H1 (cell line): Measurements from ENCODE around the gene CLEC1B. TPM values are rescaled to one million over a fixed set of nuclear protein-coding genes. Genes with fewer than 3 reads are reported as not detected.

Experiments
- CTCF ChIA-PET: fragments of 300-600 bp; sonication (Branson Sonifier 250); formaldehyde crosslinking; loops from one replicate; lab custom pipeline; 2021; ENCODE audit not compliant: partially characterized antibody; lab: Charles Lee
- POLR2A ChIA-PET: fragments of 300-600 bp; sonication (Branson Sonifier 250); formaldehyde crosslinking; loops from one replicate; lab custom pipeline; 2021; ENCODE audit warnings: inconsistent platforms; ENCODE audit not compliant: partially characterized antibody; lab: Charles Lee
- DNase-seq, 2 experiments: peaks; one replicate each; pipeline versions ENCODE4 v3.0.0 to v3.0.0-alpha.2; 2010 to 2022; ENCODE audit warnings: low spot score in 2 of 2, low read depth in 1 of 2, mixed read lengths in 1 of 2
- FAIRE-seq: peaks from 2 replicates; lab custom pipeline; 2011; peaks lifted over from hg19 to GRCh38; lab: Jason Lieb, UNC
- H2AFZ ChIP-seq: 2 replicates; pipeline ENCODE4 v1.8.1; 2012; ENCODE audit warnings: low read length, inconsistent platforms
- H2AK5ac ChIP-seq: 2 replicates; pipeline ENCODE4 v1.6.1; 2013; ENCODE audit warnings: low read depth, low read length
- H2BK120ac ChIP-seq: replicated peaks from 2 replicates; pipeline ENCODE3; 2013; ENCODE audit warnings: low read depth, low read length, inconsistent platforms
- H2BK12ac ChIP-seq: 2 replicates; pipeline ENCODE4 v1.6.1; 2013; ENCODE audit warnings: low read depth, low read length
- H2BK15ac ChIP-seq: 2 replicates; pipeline ENCODE4 v1.6.1; 2013; ENCODE audit warnings: low read length
- H2BK20ac ChIP-seq: 2 replicates; pipeline ENCODE4 v1.6.1; 2013; ENCODE audit warnings: low read length
- H2BK5ac ChIP-seq: 2 replicates; pipeline ENCODE4 v1.6.1; 2013; ENCODE audit warnings: low read depth, low read length
- H3K14ac ChIP-seq: 2 replicates; pipeline ENCODE4 v1.6.1; 2013; ENCODE audit warnings: inconsistent platforms; ENCODE audit not compliant: insufficient read length
- H3K18ac ChIP-seq: 2 replicates; pipeline ENCODE4 v1.6.1; 2013; ENCODE audit warnings: low read length; ENCODE audit errors: extremely low read depth
- H3K23ac ChIP-seq: 2 replicates; pipeline ENCODE4 v1.6.1; 2013; ENCODE audit warnings: inconsistent platforms; ENCODE audit not compliant: insufficient read length
- H3K23me2 ChIP-seq: 2 replicates; pipeline ENCODE4 v1.6.1; 2013; ENCODE audit warnings: low read depth, low read length
- H3K27ac ChIP-seq: 2 replicates; pipeline ENCODE4 v1.6.1; 2011; ENCODE audit warnings: low read depth, low read length, inconsistent platforms
- H3K27me3 ChIP-seq, 4 experiments: replicated peaks in 1 of 4; 1 replicate in 1 of 4; 2 replicates in 3 of 4; pipeline versions ENCODE4 v1.6.1 to v1.8.1; 2011 to 2013; ENCODE audit warnings: low read length in 3 of 4, mild to moderate bottlenecking in 3 of 4, inconsistent platforms in 2 of 4, mixed read lengths in 2 of 4, moderate library complexity in 1 of 4; ENCODE audit not compliant: control insufficient read depth in 3 of 4, insufficient read depth in 3 of 4; ENCODE audit errors: extremely low read depth in 1 of 4
- H3K36me3 ChIP-seq, 4 experiments: 2 replicates each; pipeline versions ENCODE4 v1.6.1 to v1.8.1; 2011 to 2013; ENCODE audit warnings: mild to moderate bottlenecking in 4 of 4, low read length in 3 of 4, moderate library complexity in 2 of 4, control low read depth in 1 of 4, inconsistent platforms in 1 of 4; ENCODE audit not compliant: insufficient read depth in 4 of 4, control insufficient read depth in 2 of 4
- H3K4ac ChIP-seq: replicated peaks from 2 replicates; pipeline ENCODE3; 2013; ENCODE audit warnings: low read length, low read depth, mixed read lengths, inconsistent platforms; ENCODE audit not compliant: insufficient read length
- H3K4me1 ChIP-seq, 4 experiments: replicated peaks in 1 of 4; 1 replicate in 1 of 4; 2 replicates in 3 of 4; pipeline versions ENCODE4 v1.6.1 to v1.8.1; 2011 to 2013; ENCODE audit warnings: low read length in 3 of 4, inconsistent platforms in 2 of 4, mixed read lengths in 1 of 4; ENCODE audit not compliant: insufficient read depth in 4 of 4, control insufficient read depth in 3 of 4
- H3K4me2 ChIP-seq, 2 experiments: 2 replicates each; pipeline versions ENCODE4 v1.6.1 to v1.8.1; 2011 to 2013; ENCODE audit warnings: low read depth in 2 of 2, low read length in 2 of 2, control low read depth in 1 of 2, inconsistent platforms in 1 of 2, mild to moderate bottlenecking in 1 of 2; ENCODE audit not compliant: insufficient read depth in 1 of 2
- H3K4me3 ChIP-seq, 4 experiments: fragments of 200-600, 300-600 bp in 1 of 4; sonication (generic), shearing (Covaris generic), sonication (Bioruptor Twin) in 1 of 4; 2 replicates each; pipeline versions ENCODE4 v1.5.1 to v1.8.1; 2011 to 2016; ENCODE audit warnings: low read length in 4 of 4, low read depth in 3 of 4, control low read depth in 2 of 4, inconsistent platforms in 2 of 4, mild to moderate bottlenecking in 2 of 4, mixed read lengths in 1 of 4, moderate library complexity in 1 of 4; ENCODE audit not compliant: insufficient read depth in 2 of 4; ENCODE audit errors: extremely low read depth in 1 of 4
- H3K56ac ChIP-seq: replicated peaks from 2 replicates; pipeline ENCODE3; 2013; ENCODE audit warnings: low read depth, mild to moderate bottlenecking, mixed read lengths, low read length, inconsistent platforms; ENCODE audit not compliant: insufficient read length
- H3K79me1 ChIP-seq: 2 replicates; pipeline ENCODE4 v1.6.1; 2013; ENCODE audit warnings: low read depth, low read length, control low read depth
- H3K79me2 ChIP-seq, 2 experiments: 2 replicates each; pipeline versions ENCODE4 v1.6.1 to v1.8.1; 2012 to 2013; ENCODE audit warnings: low read length in 2 of 2, mild to moderate bottlenecking in 2 of 2, inconsistent platforms in 1 of 2; ENCODE audit not compliant: insufficient read depth in 2 of 2, control insufficient read depth in 1 of 2
- H3K9ac ChIP-seq, 4 experiments: replicated peaks in 1 of 4; 1 replicate in 1 of 4; 2 replicates in 3 of 4; pipeline versions ENCODE4 v1.6.1 to v1.8.1; 2011 to 2013; ENCODE audit warnings: low read depth in 3 of 4, low read length in 3 of 4, control low read depth in 2 of 4, mild to moderate bottlenecking in 2 of 4, moderate library complexity in 2 of 4, inconsistent platforms in 1 of 4; ENCODE audit errors: extremely low read depth in 1 of 4
- H3K9me3 ChIP-seq, 2 experiments: 2 replicates each; pipeline versions ENCODE4 v1.6.1 to v1.8.1; 2012 to 2013; ENCODE audit warnings: mild to moderate bottlenecking in 2 of 2, moderate library complexity in 2 of 2, control low read depth in 1 of 2, inconsistent platforms in 1 of 2, low read depth in 1 of 2, low read length in 1 of 2, mixed read lengths in 1 of 2; ENCODE audit not compliant: insufficient read depth in 2 of 2
- H4K20me1 ChIP-seq, 2 experiments: replicated peaks in 1 of 2; 2 replicates each; pipeline versions ENCODE3 to v1.8.1; 2011 to 2013; ENCODE audit warnings: inconsistent platforms in 2 of 2, low read length in 2 of 2, mild to moderate bottlenecking in 1 of 2; ENCODE audit not compliant: insufficient read depth in 2 of 2, control insufficient read depth in 1 of 2
- H4K5ac ChIP-seq: 2 replicates; pipeline ENCODE4 v1.6.1; 2013; ENCODE audit warnings: low read length, low read depth, mixed read lengths, inconsistent platforms; ENCODE audit not compliant: insufficient read length
- H4K8ac ChIP-seq: 2 replicates; pipeline ENCODE4 v1.8.0; 2013; ENCODE audit warnings: mild to moderate bottlenecking, moderate library complexity, low read length, inconsistent platforms; ENCODE audit not compliant: insufficient read depth; ENCODE audit errors: extremely low read depth
- H4K91ac ChIP-seq: replicated peaks from 2 replicates; pipeline ENCODE3; 2013; ENCODE audit warnings: low read length, mixed read lengths, inconsistent platforms; ENCODE audit not compliant: insufficient read length
- CBX8 ChIP-seq: fragments of 300-800, 300-1000 bp; sonication (generic); IDR thresholded peaks from 2 replicates; pipeline ENCODE4 v1.7.1; 2016; ENCODE audit warnings: low read depth, low read length, borderline replicate concordance
- EP300 ChIP-seq, 2 experiments: IDR thresholded peaks; 1 replicate in 1 of 2; 2 replicates in 1 of 2; pipeline ENCODE4 v1.6.1; 2011 to 2012; ENCODE audit warnings: low read depth in 2 of 2, low read length in 2 of 2, mild to moderate bottlenecking in 2 of 2, borderline replicate concordance in 1 of 2, inconsistent platforms in 1 of 2, moderate library complexity in 1 of 2
- GABPA ChIP-seq: IDR thresholded peaks from 2 replicates; pipeline ENCODE4 v1.6.1; 2011; ENCODE audit warnings: mild to moderate bottlenecking, low read length, moderate library complexity, borderline replicate concordance; ENCODE audit not compliant: insufficient read depth
- JUND ChIP-seq: IDR thresholded peaks from 2 replicates; pipeline ENCODE4 v1.6.1; 2011; ENCODE audit warnings: mild to moderate bottlenecking, improper control_type of control experiment, low read length
- PHF8 ChIP-seq: fragments of 200-600 bp; sonication (generic); conservative IDR thresholded peaks from 2 replicates; pipeline ENCODE4 v1.7.1; 2012; ENCODE audit warnings: low read depth, mild to moderate bottlenecking, inconsistent platforms, low read length, moderate library complexity
- SIN3A ChIP-seq, 2 experiments: IDR thresholded peaks in 1 of 2; conservative IDR thresholded peaks in 1 of 2; 2 replicates each; pipeline ENCODE4 v1.6.1; 2011 to 2012; ENCODE audit warnings: low read length in 2 of 2, improper control_type of control experiment in 1 of 2, low read depth in 1 of 2, mild to moderate bottlenecking in 1 of 2
- SIX5 ChIP-seq: IDR thresholded peaks from 2 replicates; pipeline ENCODE4 v1.6.1; 2011; ENCODE audit warnings: mild to moderate bottlenecking, low read depth, low read length
- USF2 ChIP-seq: IDR thresholded peaks from 2 replicates; pipeline ENCODE4 v1.6.1; 2011; ENCODE audit warnings: low read length, improper control_type of control experiment
- YY1 ChIP-seq: IDR thresholded peaks from 2 replicates; pipeline ENCODE4 v1.6.1; 2011; ENCODE audit warnings: low read depth, mild to moderate bottlenecking, low read length
- WGBS, 2 experiments: shearing (Covaris generic) in 1 of 2; methylation state at CpG; one replicate each; pipeline versions ENCODE4 v1.1.6 to v1.1.7; 2013 to 2015; ENCODE audit warnings: low lambda C conversion rate in 2 of 2, mixed read lengths in 2 of 2, inconsistent platforms in 1 of 2, low coverage in 1 of 2, missing lambda C conversion rate in 1 of 2; ENCODE audit not compliant: insufficient replicate concordance in 2 of 2, insufficient coverage in 1 of 2, insufficient read length in 1 of 2; ENCODE audit errors: extremely low coverage in 1 of 2, missing lambda C conversion rate in 1 of 2; 5-methylcytosine and 5-hydroxymethylcytosine counted together
- polyA plus RNA-seq, 7 experiments: library from polyadenylated mRNA; depleted of rRNA in 3 of 7; stranded (reverse) in 5 of 7; unstranded in 2 of 7; fragments of >200 nt in 5 of 7; fragments of 200-250 nt in 2 of 7; gene quantifications; 1 replicate in 5 of 7; 2 replicates in 1 of 7; 4 replicates in 1 of 7; pipeline versions ENCODE4 v1.2.1 to v1.2.3, GENCODE V29; 2011 to 2013; ENCODE audit warnings: missing spikeins in 2 of 7, mixed read lengths in 2 of 7
- total RNA-seq: library from RNA; stranded (reverse); fragmentation: NEBNext Ultra II Directional; extraction: Animal tissue kit (Norgen Biotek cat#: 25700); gene quantifications from 2 replicates; pipeline ENCODE4 v1.2.1, GENCODE V29; 2021
- TF ChIP-seq, protein P1 (sequence below): IDR thresholded peaks from 2 replicates; pipeline ENCODE4 v1.6.1; 2012; ENCODE audit warnings: low read length, inconsistent platforms

CLEC1B gene
- total and polyA plus RNA-seq, 2 of the 8 experiments (the other 6 are each of a cell fraction or from before 2014, with no cell fraction given): not detected

DNA sequence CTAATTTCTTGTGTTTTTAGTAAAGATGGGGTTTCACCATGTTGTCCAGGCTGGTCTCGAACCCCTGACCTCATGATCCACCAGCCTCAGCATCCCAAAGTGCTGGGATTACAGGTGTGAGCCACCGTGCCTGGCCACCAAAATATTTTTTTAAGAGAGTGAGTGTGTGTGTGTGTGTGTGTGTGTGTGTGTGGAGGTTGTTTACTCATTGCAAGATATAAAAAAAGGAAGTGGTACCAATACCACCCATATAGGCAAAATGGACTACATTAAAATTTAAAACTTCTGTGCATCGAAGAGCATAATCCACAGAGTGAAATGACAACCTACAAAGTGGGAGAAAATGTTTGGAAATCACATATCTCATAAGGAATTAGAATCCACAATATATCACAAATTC is 51.2 kb downstream of the CLEC1B start:
- Histone ChIP-seq H3K23ac (no peak overlapping the region), H3K27ac (no peak overlapping the region), H3K18ac (no peak overlapping the region), H3K9me3 (peaks cover 0 to 8% of the 10 kb centered on the region in 2 experiments; a peak in 2 of 4 replicates), H4K5ac (no peak overlapping the region), H3K4me3 (no peak overlapping the region), H3K23me2 (no peaks in the 10 kb centered on the region), H3K4me2 (no peak overlapping the region), H2AFZ (no peak overlapping the region), H4K8ac (no peak overlapping the region), H3K4me1 (no peaks in the 10 kb centered on the region; a peak in 1 of 7 replicates), H2BK12ac (no peak overlapping the region), H2BK15ac (no peak overlapping the region), H2BK120ac (no peak overlapping the region), H4K20me1 (no peaks in the 10 kb centered on the region), H3K27me3 (no peaks in the 10 kb centered on the region), H3K79me1 (no peaks in the 10 kb centered on the region), H2BK20ac (no peak overlapping the region), H3K79me2 (no peaks in the 10 kb centered on the region), H3K9ac (no peak overlapping the region), H3K4ac (no peak overlapping the region), H4K91ac (no peak overlapping the region), H2AK5ac (no peak overlapping the region), H3K14ac (no peak overlapping the region), H3K56ac (no peak overlapping the region), H2BK5ac (no peak overlapping the region), H3K36me3 (no peaks in the 10 kb centered on the region)
- WGBS, 2 experiments: 74% methylated on average over 3 of the region's 3 CpGs; no CpG with 5 or more reads in 1 of the 2 experiments
- ChIA-PET POLR2A (no interaction called here), CTCF (interaction anchor here (1.5 kb wide), 1 partner anchor 132 kb away, joined by 4 read pairs; no protein-coding TSS in a partner anchor)
- DNase-seq (no peak), FAIRE-seq (no peak)
- TF ChIP-seq CBX8 (no peak), PHF8 (no peak), YY1 (no peak), SIX5 (no peak), SIN3A (conservative IDR thresholded peaks at IDR 0.05 in 1 of 2, IDR thresholded peaks at IDR 0.05 in 1 of 2; ENCODE audit: low read depth in 1 of 2, low read length in 2 of 2) (no peak), GABPA (no peak), JUND (no peak), EP300 (IDR thresholded peaks at IDR 0.05; ENCODE audit: borderline replicate concordance in 1 of 2, low read depth in 2 of 2, low read length in 2 of 2) (no peak), USF2 (no peak)
- TF ChIP-seq, protein P1, sequence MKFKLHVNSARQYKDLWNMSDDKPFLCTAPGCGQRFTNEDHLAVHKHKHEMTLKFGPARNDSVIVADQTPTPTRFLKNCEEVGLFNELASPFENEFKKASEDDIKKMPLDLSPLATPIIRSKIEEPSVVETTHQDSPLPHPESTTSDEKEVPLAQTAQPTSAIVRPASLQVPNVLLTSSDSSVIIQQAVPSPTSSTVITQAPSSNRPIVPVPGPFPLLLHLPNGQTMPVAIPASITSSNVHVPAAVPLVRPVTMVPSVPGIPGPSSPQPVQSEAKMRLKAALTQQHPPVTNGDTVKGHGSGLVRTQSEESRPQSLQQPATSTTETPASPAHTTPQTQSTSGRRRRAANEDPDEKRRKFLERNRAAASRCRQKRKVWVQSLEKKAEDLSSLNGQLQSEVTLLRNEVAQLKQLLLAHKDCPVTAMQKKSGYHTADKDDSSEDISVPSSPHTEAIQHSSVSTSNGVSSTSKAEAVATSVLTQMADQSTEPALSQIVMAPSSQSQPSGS: no peak
